Right lobe of liver (tissue), 4 donors: ENCODE measurements around the gene AAK1.

Source experiments
- POLR2A ChIP-seq: fragments of 450-650 bp; IDR thresholded peaks from one replicate; pipeline ENCODE4 v1.6.1; 2017; ENCODE audit warnings: antibody characterized with exemption, mild to moderate bottlenecking
- TF ChIP-seq, protein P1 (sequence below), 4 donors: fragments of 200-600 bp in 3 of 4; fragments of 450-650 bp in 1 of 4; IDR thresholded peaks; one replicate each; pipeline versions ENCODE4 v1.5.1 to v1.8.0; 2016 to 2022; ENCODE audit warnings: antibody characterized with exemption in 4 of 4, mild to moderate bottlenecking in 2 of 4
- donor health status: DM: no; HTN: no; CAD: no.
- donor health status: DM: no; HTN: no; CAD: no.
- donor health status: DM: no; HTN: yes; CAD: no.

DNA sequence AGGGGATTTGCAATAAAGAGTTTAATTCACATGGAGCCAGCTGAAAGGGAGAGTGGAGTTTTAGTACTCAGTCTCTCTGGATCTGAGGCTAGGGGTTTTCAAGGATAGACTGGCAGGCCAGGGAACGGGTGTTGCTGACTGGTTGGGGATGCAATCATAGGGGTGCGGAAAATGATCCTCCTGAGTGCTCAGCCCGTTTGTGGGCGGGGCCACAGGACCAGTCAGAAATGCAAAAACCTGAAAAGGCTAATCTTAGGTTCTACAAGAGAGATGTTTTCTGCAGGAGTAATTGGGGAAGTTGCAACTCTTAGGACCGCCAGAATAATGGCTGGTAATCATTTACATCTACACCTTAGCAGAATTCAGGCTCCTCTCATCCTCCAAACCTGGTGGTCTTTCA, 208.8 kb downstream of the AAK1 start:
- TF ChIP-seq, protein P1, sequence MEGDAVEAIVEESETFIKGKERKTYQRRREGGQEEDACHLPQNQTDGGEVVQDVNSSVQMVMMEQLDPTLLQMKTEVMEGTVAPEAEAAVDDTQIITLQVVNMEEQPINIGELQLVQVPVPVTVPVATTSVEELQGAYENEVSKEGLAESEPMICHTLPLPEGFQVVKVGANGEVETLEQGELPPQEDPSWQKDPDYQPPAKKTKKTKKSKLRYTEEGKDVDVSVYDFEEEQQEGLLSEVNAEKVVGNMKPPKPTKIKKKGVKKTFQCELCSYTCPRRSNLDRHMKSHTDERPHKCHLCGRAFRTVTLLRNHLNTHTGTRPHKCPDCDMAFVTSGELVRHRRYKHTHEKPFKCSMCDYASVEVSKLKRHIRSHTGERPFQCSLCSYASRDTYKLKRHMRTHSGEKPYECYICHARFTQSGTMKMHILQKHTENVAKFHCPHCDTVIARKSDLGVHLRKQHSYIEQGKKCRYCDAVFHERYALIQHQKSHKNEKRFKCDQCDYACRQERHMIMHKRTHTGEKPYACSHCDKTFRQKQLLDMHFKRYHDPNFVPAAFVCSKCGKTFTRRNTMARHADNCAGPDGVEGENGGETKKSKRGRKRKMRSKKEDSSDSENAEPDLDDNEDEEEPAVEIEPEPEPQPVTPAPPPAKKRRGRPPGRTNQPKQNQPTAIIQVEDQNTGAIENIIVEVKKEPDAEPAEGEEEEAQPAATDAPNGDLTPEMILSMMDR (IDR thresholded peaks at IDR 0.05): no peak
- TF ChIP-seq POLR2A: no peak
